ENCODE results near the gene ZNF322.
A peak's percentile ranks its signal among the peaks of the same experiment; 100 is the strongest.

The ZNF322 gene

DNA sequence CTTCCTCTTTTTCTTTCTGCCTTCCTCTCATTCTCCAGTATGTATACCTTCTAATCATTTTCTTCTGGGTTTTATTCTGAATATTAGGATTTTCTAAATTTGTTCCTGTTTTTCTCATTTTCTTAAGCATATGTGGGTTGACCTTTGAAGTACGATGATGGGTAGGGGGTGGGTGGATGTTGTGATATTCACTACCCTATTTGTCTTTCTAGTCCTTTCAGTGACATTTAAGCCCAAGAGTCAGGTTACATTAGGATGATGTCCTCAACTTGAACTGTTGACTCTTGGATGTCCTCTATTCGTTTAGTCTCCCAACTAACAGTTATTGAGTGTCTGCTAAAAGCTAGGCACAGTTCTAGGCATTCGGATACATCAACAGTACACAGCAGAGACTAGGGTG, 55.5 kb downstream of the ZNF322 start:
- peaks cover 15% of the 10 kb centered on the region for H3K4me1 Mint-ChIP-seq (ENCODE audit: low read depth)
- peaks cover 10% of the 10 kb centered on the region for H3K36me3 Mint-ChIP-seq (ENCODE audit: low read depth)
- no peak for DNase-seq (ENCODE audit: low spot score)
- H3K4me3 Mint-ChIP-seq: no peak overlapping the region
- peaks cover 5% of the 10 kb centered on the region for H3K27me3 Mint-ChIP-seq (ENCODE audit: low read depth)
- H3K27ac Mint-ChIP-seq: no peak overlapping the region
- no peaks in the 10 kb centered on the region for H3K9me3 Mint-ChIP-seq

DNA sequence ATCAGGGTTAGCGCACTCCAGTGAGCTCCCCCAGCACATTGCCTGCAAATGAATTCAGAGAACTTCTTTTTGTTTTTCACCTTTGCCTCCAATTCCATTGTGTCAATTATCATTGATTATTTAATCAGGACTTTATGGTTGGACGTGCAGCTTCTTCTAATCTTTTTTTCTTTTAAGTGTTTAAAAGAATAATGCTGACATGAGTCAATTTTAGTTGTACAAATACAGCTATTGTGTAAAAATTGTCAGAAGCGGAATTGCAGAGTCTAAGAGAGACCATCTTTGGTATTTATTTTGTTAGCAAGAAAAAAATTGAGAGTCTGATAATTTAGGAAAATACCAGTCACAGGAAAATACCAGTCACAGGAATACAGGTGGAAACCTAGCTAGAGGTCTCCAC, 57.3 kb downstream of the ZNF322 start:
- Mint-ChIP-seq H3K4me3 (no peak overlapping the region), H3K36me3 (ENCODE audit: low read depth) (peaks cover 20% of the 10 kb centered on the region), H3K27me3 (ENCODE audit: low read depth) (peaks cover 5% of the 10 kb centered on the region), H3K27ac (no peak overlapping the region), H3K4me1 (ENCODE audit: low read depth) (peaks cover 16% of the 10 kb centered on the region), H3K9me3 (no peaks in the 10 kb centered on the region)
- no peak for DNase-seq (ENCODE audit: low spot score)

DNA sequence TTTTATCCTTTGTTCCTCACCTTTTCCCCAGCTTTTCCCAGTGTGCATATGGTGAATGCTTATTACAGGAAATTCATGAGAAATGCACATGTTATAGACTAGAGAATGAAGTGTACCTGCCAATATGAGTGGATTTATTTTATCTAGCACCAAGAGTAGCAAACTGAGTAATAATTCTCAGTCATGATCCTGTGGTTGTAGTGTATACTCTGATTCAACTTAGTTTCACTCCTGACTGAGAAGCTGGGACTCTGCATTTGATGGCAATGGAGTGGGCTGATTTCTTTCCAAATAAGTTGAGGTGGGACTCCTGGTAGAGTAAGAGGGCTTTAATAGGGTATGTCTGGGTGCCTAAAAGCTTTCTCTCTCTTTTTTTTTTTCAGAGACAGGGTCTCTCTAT, 58.8 kb downstream of the ZNF322 start:
- Mint-ChIP-seq H3K4me3 (no peak overlapping the region), H3K27ac (no peak overlapping the region), H3K27me3 (ENCODE audit: low read depth) (peaks cover 3% of the 10 kb centered on the region), H3K9me3 (no peaks in the 10 kb centered on the region), H3K4me1 (ENCODE audit: low read depth) (peaks cover 15% of the 10 kb centered on the region), H3K36me3 (ENCODE audit: low read depth) (peaks cover 20% of the 10 kb centered on the region)
- no peak for DNase-seq (ENCODE audit: low spot score)

GRCh38 chr6:26599591-26599990, 60.0 kb downstream of the ZNF322 start:
- Mint-ChIP-seq H3K4me3 (no peak overlapping the region), H3K27ac (no peak overlapping the region), H3K36me3 (ENCODE audit: low read depth) (peaks cover 20% of the 10 kb centered on the region), H3K27me3 (ENCODE audit: low read depth) (peaks cover 1% of the 10 kb centered on the region), H3K4me1 (ENCODE audit: low read depth) (peaks cover 17% of the 10 kb centered on the region), H3K9me3 (no peaks in the 10 kb centered on the region)
- no peak for DNase-seq (ENCODE audit: low spot score)

- no peak for DNase-seq (ENCODE audit: low spot score)
- peak overlapping the region; percentile 15 for H3K27ac Mint-ChIP-seq
- no peaks in the 10 kb centered on the region for H3K9me3 Mint-ChIP-seq
- peaks cover 6% of the 10 kb centered on the region for H3K27me3 Mint-ChIP-seq (ENCODE audit: low read depth)
- peaks cover 22% of the 10 kb centered on the region for H3K4me1 Mint-ChIP-seq (ENCODE audit: low read depth)
- peak overlapping the region; percentile 47 for H3K4me3 Mint-ChIP-seq
- peaks cover 20% of the 10 kb centered on the region for H3K36me3 Mint-ChIP-seq (ENCODE audit: low read depth)
These were observed 60.4 kb downstream of the ZNF322 start for GRCh38 chr6:26599134-26599533.

- Mint-ChIP-seq H3K4me1 (ENCODE audit: low read depth) (peaks cover 26% of the 10 kb centered on the region), H3K4me3 (no peak overlapping the region), H3K36me3 (ENCODE audit: low read depth) (peaks cover 20% of the 10 kb centered on the region), H3K27ac (peak overlapping the region; percentile 74), H3K9me3 (no peaks in the 10 kb centered on the region), H3K27me3 (ENCODE audit: low read depth) (peaks cover 14% of the 10 kb centered on the region)
- DNase-seq (ENCODE audit: low spot score): no peak
These were observed 61.3 kb downstream of the ZNF322 start for GRCh38 chr6:26598267-26598666.

DNA sequence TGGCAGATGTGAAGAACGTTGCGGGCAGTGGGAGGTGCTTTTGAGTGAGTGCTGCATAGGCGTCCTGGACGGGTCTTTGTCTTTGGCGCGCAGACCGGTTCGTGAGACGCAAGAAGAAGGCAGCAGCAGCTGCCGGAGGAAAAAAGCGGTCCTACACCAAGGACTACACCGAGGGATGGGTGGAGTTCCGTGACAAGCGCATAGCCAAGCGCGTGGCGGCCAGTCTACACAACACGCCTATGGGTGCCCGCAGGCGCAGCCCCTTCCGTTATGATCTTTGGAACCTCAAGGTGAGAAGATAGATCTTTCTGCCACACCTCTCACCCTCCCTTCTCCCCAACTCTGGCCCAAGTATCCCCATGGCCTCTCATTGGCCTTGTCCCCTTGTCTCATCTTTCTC, 61.7 kb downstream of the ZNF322 start:
- Mint-ChIP-seq H3K36me3 (ENCODE audit: low read depth) (peaks cover 20% of the 10 kb centered on the region), H3K9me3 (no peaks in the 10 kb centered on the region), H3K4me3 (no peak overlapping the region), H3K27me3 (ENCODE audit: low read depth) (peaks cover 17% of the 10 kb centered on the region), H3K27ac (peak overlapping the region; percentile 74), H3K4me1 (ENCODE audit: low read depth) (peaks cover 27% of the 10 kb centered on the region)
- DNase-seq (ENCODE audit: low spot score): no peak

DNA sequence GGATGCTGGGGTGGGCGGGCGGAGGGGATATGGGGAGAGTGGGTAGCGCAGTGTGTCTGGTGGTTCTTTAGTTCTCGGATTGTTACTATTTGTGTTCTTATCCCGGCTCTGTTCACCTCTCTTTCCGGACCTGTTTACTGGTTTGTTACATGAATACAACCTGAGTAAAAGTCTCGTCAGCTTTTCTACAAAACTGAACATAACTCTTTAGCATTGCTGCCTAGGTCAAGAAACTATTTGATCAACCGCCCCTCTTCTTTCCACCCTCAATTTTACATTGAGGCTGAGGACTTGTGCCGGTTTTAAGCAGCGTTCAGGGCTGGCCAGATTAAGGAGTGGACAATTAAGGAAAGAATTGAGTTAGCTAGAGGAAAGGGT, 62.2 kb downstream of the ZNF322 start:
- H3K27me3 Mint-ChIP-seq (ENCODE audit: low read depth): peaks cover 22% of the 10 kb centered on the region
- no peak overlapping the region for H3K4me3 Mint-ChIP-seq
- DNase-seq (ENCODE audit: low spot score): no peak
- peaks cover 27% of the 10 kb centered on the region for H3K4me1 Mint-ChIP-seq (ENCODE audit: low read depth)
- no peak overlapping the region for H3K27ac Mint-ChIP-seq
- no peaks in the 10 kb centered on the region for H3K9me3 Mint-ChIP-seq
- peaks cover 20% of the 10 kb centered on the region for H3K36me3 Mint-ChIP-seq (ENCODE audit: low read depth)

GRCh38 chr6:26596579-26597388, 62.8 kb downstream of the ZNF322 start, which contains the start of gene ABT1:
ABT1 (plus strand) TSS chr6:26596953; CDS start chr6:26596983, 30 bp downstream.
- peaks cover 27% of the 10 kb centered on the region for H3K27me3 Mint-ChIP-seq (ENCODE audit: low read depth)
- H3K36me3 Mint-ChIP-seq (ENCODE audit: low read depth): peaks cover 20% of the 10 kb centered on the region
- peaks cover 27% of the 10 kb centered on the region for H3K4me1 Mint-ChIP-seq (ENCODE audit: low read depth)
- H3K9me3 Mint-ChIP-seq: no peaks in the 10 kb centered on the region
- peak; percentile 97 for DNase-seq (ENCODE audit: low spot score)
- no peak within 1 kb of the TSS for H3K4me3 Mint-ChIP-seq
- no peak within 1 kb of the TSS for H3K27ac Mint-ChIP-seq

DNA sequence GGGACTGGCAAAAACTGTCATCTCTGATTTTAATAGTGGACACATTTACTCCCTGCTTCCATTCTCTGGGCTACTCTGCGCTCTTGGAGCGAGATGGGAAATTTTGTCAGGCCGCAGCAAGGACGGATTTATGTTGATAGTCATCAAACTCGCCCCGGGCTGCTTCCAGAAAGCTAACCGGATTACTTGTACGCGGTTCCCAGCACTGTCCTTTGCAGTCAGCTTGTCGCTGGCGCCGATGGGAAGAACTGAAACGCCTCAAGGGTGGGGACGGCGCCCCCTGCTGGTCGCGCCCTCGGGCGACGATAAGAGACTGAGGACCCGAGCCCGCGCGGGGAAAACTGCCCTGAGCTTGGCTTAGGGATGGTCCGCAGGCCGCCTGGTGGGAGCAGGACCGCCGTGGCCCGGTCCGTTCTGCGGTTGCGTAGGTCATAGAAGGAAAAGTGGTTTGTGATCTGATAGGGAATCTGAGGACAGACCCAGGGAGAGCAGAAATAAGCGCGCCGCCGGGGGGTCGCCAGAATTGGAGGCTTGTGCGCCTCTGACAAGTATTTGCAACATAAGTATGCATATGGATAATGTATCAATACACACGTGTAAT, 63.8 kb downstream of the ZNF322 start:
- Mint-ChIP-seq H3K4me3 (no peak overlapping the region), H3K27me3 (ENCODE audit: low read depth) (peaks cover 37% of the 10 kb centered on the region), H3K27ac (no peak overlapping the region), H3K4me1 (ENCODE audit: low read depth) (peaks cover 27% of the 10 kb centered on the region), H3K36me3 (ENCODE audit: low read depth) (peaks cover 20% of the 10 kb centered on the region), H3K9me3 (no peaks in the 10 kb centered on the region)
- DNase-seq (ENCODE audit: low spot score): peak; percentile 87

GRCh38 chr6:26594730-26595632, 64.6 kb downstream of the ZNF322 start:
- Mint-ChIP-seq H3K27me3 (ENCODE audit: low read depth) (peaks cover 42% of the 10 kb centered on the region), H3K4me3 (peak overlapping the region; percentile 15), H3K27ac (no peak overlapping the region), H3K36me3 (ENCODE audit: low read depth) (peaks cover 19% of the 10 kb centered on the region), H3K4me1 (ENCODE audit: low read depth) (peaks cover 25% of the 10 kb centered on the region), H3K9me3 (no peaks in the 10 kb centered on the region)
- no peak for DNase-seq (ENCODE audit: low spot score)

- Mint-ChIP-seq H3K4me3 (no peak overlapping the region), H3K36me3 (ENCODE audit: low read depth) (peaks cover 11% of the 10 kb centered on the region), H3K4me1 (ENCODE audit: low read depth) (peaks cover 21% of the 10 kb centered on the region), H3K9me3 (no peaks in the 10 kb centered on the region), H3K27me3 (ENCODE audit: low read depth) (peaks cover 47% of the 10 kb centered on the region), H3K27ac (no peak overlapping the region)
- DNase-seq (ENCODE audit: low spot score): no peak
These were observed 65.4 kb downstream of the ZNF322 start for GRCh38 chr6:26594131-26594498.

GRCh38 chr6:26593278-26594130, 66.0 kb downstream of the ZNF322 start:
- H3K4me1 Mint-ChIP-seq (ENCODE audit: low read depth): peaks cover 17% of the 10 kb centered on the region
- H3K27me3 Mint-ChIP-seq (ENCODE audit: low read depth): peaks cover 47% of the 10 kb centered on the region
- no peak overlapping the region for H3K4me3 Mint-ChIP-seq
- no peaks in the 10 kb centered on the region for H3K9me3 Mint-ChIP-seq
- no peak overlapping the region for H3K27ac Mint-ChIP-seq
- H3K36me3 Mint-ChIP-seq (ENCODE audit: low read depth): peaks cover 7% of the 10 kb centered on the region
- no peak for DNase-seq (ENCODE audit: low spot score)
